Myocyte (in vitro differentiated cells): ENCODE measurements around the gene IL9. TPM values are rescaled to one million over a fixed set of nuclear protein-coding genes. Genes with fewer than 3 reads are reported as not detected.

ENCODE experiments used
- total RNA-seq: library from RNA; depleted of rRNA; stranded (reverse); fragments of >200 nt; gene quantifications from 2 replicates; pipeline ENCODE4 v1.2.3, GENCODE V29; 2014

Gene IL9
- total RNA-seq, 1 donor from 2014 or later: not detected

Other genes with a start within 250 kb of the IL9 start
- not detected in 2 replicates for gene SLC25A48, start 61.2 kb downstream of the IL9 start, total RNA-seq
- gene LECT2, start 59.1 kb upstream of the IL9 start, total RNA-seq: not detected in 2 replicates
- gene TGFBI, start 133.1 kb upstream of the IL9 start, total RNA-seq: 758 and 1,068 TPM in 2 replicates
- 54.3 and 54.4 TPM in 2 replicates for gene SMAD5, start 237.0 kb upstream of the IL9 start, total RNA-seq